Measurements from ENCODE around the gene SLC24A2. TPM values are rescaled to one million over a fixed set of nuclear protein-coding genes. Genes with fewer than 3 reads are reported as not detected.

Gene SLC24A2
- 0.03 TPM in 1 of 2 replicates, not detected in the other for total RNA-seq

GRCh38 chr9:19788614-19789271, at the start of gene SLC24A2:
SLC24A2 (minus strand) TSS chr9:19789037.

Data from smooth muscle cell of the pulmonary artery (primary cell).